Myocyte (in vitro differentiated cells): ENCODE results near the gene IGFBP5. TPM values are rescaled to one million over a fixed set of nuclear protein-coding genes. Genes with fewer than 3 reads are reported as not detected.
A peak's percentile ranks its signal among the peaks of the same experiment; 100 is the strongest.

Experiments used
- DNase-seq: peaks from one replicate; pipeline ENCODE4 v3.0.0-alpha.2; 2012; ENCODE audit warnings: low read depth
- total RNA-seq: library from RNA; depleted of rRNA; stranded (reverse); fragments of >200 nt; gene quantifications from 2 replicates; pipeline ENCODE4 v1.2.3, GENCODE V29; 2014

The IGFBP5 gene
- total RNA-seq, 1 donor from 2014 or later = 23.5 TPM

- DNase-seq = no peak
These were observed 6.5 kb downstream of the IGFBP5 start for GRCh38 chr2:216688731-216689340.

- no peak for DNase-seq
These were observed 7.7 kb downstream of the IGFBP5 start for GRCh38 chr2:216687646-216688045.

- no peak for DNase-seq
These were observed 8.2 kb downstream of the IGFBP5 start for GRCh38 chr2:216687111-216687510.

DNA sequence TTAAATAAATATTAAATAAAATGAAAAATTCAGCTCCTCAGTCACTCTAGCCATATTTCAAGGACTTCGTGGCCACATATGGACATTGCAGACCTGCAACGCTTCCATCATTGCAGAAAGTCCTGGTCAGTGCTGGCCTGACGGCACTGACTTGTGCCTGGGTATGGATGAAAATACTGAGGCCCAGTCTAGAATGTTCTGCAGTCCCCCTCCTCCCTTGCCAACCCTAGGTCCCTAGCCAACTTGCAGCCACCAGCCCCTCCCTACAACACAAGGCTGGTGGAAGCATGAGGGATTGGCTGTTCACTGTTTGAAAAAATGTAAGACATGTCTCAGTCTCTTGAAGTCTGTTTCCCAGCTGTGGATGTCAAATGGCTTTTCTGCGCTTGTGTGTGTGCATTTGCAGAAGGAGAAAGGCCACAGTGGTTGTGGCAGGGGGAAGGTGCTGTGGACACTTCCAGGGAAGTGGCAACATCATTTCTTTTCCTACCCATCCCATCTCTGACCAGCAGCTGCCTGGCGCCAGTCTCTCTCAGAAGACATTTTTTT is 9.9 kb downstream of the IGFBP5 start:
- no peak for DNase-seq

DNA sequence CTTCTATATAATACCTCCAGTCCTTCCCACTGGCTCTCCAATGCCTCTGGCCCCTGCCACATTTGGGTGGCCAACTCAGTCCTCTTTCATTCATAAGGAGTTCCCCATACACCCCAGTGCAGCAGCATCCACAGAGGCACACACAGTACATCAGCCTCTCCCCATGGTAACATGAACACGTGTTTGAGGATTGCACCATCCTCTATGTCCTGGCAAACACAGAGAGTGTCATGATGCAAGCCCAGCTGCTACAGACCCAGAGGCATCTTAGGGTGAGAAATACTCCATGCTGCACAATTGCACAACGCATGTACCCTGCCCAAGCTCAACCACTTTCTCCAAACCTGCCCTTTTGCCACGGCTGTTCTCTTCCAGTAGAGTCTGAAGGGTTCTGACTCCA is 11.5 kb downstream of the IGFBP5 start:
- peak; percentile 85 for DNase-seq

DNA sequence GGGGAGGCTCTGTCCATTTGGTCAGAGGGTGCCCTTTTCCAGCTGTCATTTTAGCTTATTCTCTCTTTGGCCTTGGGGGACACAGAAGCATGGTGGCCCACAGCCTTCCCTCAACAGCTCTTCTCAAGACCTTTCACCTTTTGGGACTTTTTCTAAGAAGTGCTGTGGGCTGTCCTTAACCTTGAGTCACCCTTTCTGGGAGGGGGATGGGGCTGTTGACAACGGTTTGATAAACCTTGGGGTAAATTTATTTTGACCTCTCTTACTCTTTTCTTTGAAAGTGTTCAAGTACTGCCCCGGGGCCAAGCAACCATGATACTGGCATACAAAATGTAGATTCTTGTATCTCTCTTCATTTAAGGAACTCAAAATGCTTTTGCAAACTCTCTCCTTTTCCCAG is 13.7 kb downstream of the IGFBP5 start:
- no peak for DNase-seq

- DNase-seq = no peak
These were observed 14.3 kb downstream of the IGFBP5 start for GRCh38 chr2:216680951-216681629.

- peak; percentile 87 for DNase-seq
These were observed 15.7 kb downstream of the IGFBP5 start for GRCh38 chr2:216679658-216680024.

GRCh38 chr2:216678813-216679657 is 16.3 kb downstream of the IGFBP5 start:
- DNase-seq = no peak

DNA sequence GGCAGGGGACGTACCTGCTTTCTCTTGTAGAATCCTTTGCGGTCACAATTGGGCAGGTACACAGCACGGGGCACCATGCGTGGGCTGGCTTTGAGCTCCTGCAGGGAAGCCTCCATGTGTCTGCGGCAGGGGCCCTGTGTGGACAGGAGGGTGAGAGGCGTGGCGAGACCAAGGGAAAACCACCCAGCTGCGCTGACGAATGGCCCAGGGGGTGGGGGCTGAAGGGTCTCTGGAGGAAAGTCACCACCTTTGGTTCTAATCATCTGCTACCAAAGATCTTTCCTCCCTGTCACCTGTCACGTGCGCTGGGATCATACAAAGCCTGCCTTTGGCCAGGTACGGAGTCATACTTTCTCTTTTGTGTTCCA is 17.3 kb downstream of the IGFBP5 start:
- DNase-seq = no peak

DNA sequence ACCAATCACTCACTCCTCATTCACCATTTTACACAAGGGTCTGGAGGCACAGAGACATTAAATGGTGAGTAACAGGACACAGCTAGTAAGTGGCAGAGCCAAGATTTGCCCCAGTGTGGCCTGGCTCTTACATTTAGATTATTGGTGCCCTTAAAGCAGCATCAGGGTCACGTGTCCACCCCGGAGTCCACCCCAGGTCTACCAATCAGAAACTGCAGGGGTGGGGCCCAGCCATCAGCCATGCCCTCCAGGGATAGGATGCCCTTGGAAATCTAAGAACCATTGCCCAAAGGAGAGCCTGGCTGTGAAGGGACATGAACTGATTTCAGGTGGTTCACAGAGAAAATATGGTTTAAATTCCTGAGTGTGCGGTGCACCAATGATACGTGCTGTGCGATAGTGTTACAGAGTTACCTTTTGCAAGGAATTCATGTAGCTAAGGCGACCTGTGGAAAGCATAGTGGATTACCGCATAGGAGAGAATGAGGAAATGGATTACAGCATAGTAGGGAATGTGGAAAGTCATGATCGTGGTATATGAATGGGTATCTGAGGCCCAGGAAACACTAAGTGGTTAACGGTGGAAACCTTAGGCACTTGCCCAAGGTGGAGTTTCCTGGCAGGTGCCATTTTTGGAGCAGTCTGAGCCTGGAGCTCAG is 17.8 kb downstream of the IGFBP5 start:
- no peak for DNase-seq

DNA sequence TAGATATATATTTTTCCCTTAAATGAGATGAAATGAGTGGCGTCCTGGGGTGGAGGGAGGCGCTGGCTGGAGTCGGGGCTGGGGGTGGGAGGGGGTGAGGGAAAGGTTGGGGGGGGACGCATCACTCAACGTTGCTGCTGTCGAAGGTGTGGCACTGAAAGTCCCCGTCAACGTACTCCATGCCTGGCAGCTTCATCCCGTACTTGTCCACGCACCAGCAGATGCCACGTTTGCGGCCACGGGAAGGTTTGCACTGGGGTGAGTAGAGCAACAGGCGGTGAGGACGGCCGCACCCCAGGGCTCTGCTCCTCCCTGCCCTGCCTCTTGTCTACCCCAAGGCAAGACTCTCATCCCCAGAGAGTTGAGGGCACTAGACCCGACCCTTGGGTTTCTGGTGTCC is 18.7 kb downstream of the IGFBP5 start:
- no peak for DNase-seq

GRCh38 chr2:216674376-216674775 is 21.0 kb downstream of the IGFBP5 start:
- no peak for DNase-seq

DNA sequence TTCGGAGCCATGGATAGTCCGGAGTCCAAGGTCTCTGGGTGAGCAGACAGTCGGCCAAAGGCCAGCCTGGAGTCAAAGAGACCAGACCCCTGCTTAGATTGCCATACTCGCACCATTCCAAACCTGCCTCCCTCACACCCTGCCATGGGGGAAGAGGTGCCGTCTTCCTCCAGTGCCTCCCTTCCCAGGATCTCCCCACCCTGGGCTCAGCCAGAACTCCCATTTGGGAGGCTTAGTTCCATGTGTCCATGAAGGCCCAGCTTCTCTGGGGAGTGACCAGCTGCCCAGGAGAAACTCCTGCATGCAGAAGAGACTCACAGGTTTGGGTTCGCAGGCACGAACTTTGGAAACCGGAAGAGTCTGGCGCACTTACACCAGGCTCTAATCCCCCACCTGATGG is 21.7 kb downstream of the IGFBP5 start:
- no peak for DNase-seq

GRCh38 chr2:216673021-216673420 is 22.3 kb downstream of the IGFBP5 start:
- DNase-seq = no peak

GRCh38 chr2:216672466-216672865 is 22.9 kb downstream of the IGFBP5 start:
- no peak for DNase-seq

DNA sequence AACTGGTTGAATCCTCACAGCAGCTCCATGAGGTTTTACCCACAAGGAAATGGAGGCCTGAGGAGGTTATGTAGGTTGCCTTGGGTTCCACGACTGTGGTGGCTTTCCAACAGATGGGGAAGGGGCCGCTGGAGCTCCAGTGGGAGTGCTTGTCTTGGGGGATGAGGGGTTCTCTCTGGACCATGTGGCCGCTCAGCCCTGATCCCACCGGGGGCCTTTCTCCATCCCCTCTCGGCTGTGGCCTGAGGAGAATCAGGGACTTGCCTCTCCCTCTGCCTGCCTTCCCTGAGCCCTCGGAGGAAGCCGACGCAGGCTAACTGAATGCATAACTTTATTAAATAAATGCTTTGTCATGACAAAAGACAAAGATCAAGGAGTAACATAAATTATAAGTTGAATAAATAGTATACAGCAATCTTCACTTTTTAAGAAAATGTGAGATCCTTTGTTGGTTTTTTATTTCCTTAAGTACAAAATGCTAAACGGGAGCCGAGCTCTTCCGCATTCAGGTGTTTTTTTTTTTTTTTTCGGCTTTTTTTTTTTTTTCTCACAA is 23.5 kb downstream of the IGFBP5 start:
- no peak for DNase-seq

GRCh38 chr2:216671081-216671411 is 24.3 kb downstream of the IGFBP5 start:
- no peak for DNase-seq

GRCh38 chr2:216670266-216671080 is 24.9 kb downstream of the IGFBP5 start:
- no peak for DNase-seq

DNA sequence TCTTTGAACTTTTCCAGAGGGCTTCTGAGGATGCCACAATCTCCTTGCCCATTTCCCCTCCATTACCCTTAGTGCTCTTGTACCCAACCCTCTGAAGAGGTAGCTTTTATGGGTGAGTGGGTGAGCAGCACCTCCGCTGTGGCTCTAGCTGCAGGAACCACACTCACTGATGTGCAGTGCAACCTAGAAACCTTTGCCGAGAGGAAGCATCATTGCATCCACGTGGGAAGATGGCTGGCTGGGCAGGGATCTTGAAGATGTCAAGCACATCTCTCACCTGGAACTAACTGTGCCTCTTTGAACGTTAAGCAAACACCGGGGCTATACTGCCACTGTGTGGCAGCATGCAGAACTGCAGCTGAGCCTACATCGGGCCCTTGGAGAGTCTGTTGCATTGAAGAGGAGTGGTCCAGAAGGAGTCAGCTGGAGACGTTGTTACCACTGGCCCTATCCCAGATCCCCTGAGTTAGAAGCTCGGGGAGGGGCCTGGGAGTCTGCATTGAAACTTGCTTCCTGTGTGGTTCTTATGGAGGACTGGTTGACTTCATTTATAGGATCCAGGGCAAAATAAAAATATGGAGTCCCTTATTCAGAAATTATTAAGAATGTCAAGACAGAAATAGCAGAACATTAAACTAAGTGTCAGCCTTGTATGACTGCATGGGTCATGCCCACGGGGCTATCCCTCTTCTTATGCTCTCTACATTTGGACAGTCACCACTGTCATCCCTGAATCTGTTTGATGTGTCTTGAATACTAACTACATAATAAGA is 28.7 kb downstream of the IGFBP5 start:
- peak; percentile 73 for DNase-seq
